Peyer's patch (tissue), 4 donors: ENCODE measurements around the gene SERPINB13.

Experiments
- CTCF ChIP-seq, 6 experiments: fragments of 450-650 bp in 4 of 6; fragments of 200-600 bp in 2 of 6; sonication (generic) in 1 of 6; IDR thresholded peaks; one replicate each; pipeline ENCODE4 v1.5.1; 2017 to 2019; ENCODE audit warnings: antibody characterized with exemption in 6 of 6, mild to moderate bottlenecking in 3 of 6, moderate library complexity in 1 of 6
- POLR2A ChIP-seq, 2 donors: fragments of 450-650 bp; IDR thresholded peaks; one replicate each; pipeline ENCODE4 v1.5.1; 2017; ENCODE audit warnings: antibody characterized with exemption in 2 of 2, mild to moderate bottlenecking in 2 of 2, moderate library complexity in 2 of 2

GRCh38 chr18:63617915-63618234, 30.7 kb downstream of the SERPINB13 start:
- TF ChIP-seq POLR2A (IDR thresholded peaks at IDR 0.05) = no peak
- no peak for TF ChIP-seq CTCF (IDR thresholded peaks at IDR 0.05)
